IMR-90 (cell line): ENCODE measurements around the gene LYVE1. TPM values are rescaled to one million over a fixed set of nuclear protein-coding genes. Genes with fewer than 3 reads are reported as not detected.

Experiments
- ATAC-seq: fragments of 200-7000 bp; cut with Tn5 transposase; 2 replicates; pipeline ENCODE4 v1.9.1; 2020; ENCODE audit warnings: low read depth, mild to moderate bottlenecking, moderate library complexity
- BruUV-seq: library from RNA; stranded (reverse); fragments of 400-500 nt; replicated peaks from 2 replicates; lab custom pipeline; 2021; lab: Mats Ljungman, UMichigan
- CTCF ChIA-PET: fragments of 300-600 bp; formaldehyde crosslinking; extraction: SDS; loops from one replicate; lab custom pipeline; 2021; ENCODE audit warnings: antibody characterized with exemption; lab: Yijun Ruan, JAX
- POLR2A ChIA-PET: fragments of 300-600 bp; sonication (Branson Sonifier 250); formaldehyde crosslinking; loops from one replicate; lab custom pipeline; 2022; ENCODE audit warnings: antibody characterized with exemption; ENCODE audit not compliant: unreplicated experiment; lab: Charles Lee
- DNase-seq: peaks from one replicate; pipeline ENCODE4 v3.0.0; 2013
- H2AFZ ChIP-seq: replicated peaks from 2 replicates; pipeline ENCODE3; 2013; ENCODE audit warnings: low read length, mild to moderate bottlenecking; ENCODE audit not compliant: poor library complexity
- H2AK5ac ChIP-seq: 2 replicates; pipeline ENCODE4 v1.6.1; 2013; ENCODE audit warnings: low read depth, low read length, inconsistent platforms
- H2AK9ac ChIP-seq: replicated peaks from 2 replicates; pipeline ENCODE3; 2013; ENCODE audit warnings: mild to moderate bottlenecking, low read depth, low read length, moderate library complexity; ENCODE audit not compliant: poor library complexity
- H2BK120ac ChIP-seq: 2 replicates; pipeline ENCODE4 v1.6.1; 2013; ENCODE audit warnings: low read depth, low read length, inconsistent platforms
- H2BK15ac ChIP-seq: 3 replicates; pipeline ENCODE4 v1.6.1; 2013; ENCODE audit warnings: low read depth, low read length, inconsistent platforms
- H2BK20ac ChIP-seq: 2 replicates; pipeline ENCODE4 v1.6.1; 2013; ENCODE audit warnings: low read depth, mild to moderate bottlenecking, inconsistent platforms, low read length, moderate library complexity
- H2BK5ac ChIP-seq: 2 replicates; pipeline ENCODE4 v1.6.1; 2013; ENCODE audit warnings: mild to moderate bottlenecking, low read depth, low read length, inconsistent platforms; ENCODE audit not compliant: poor library complexity, severe bottlenecking
- H3K14ac ChIP-seq: replicated peaks from 2 replicates; pipeline ENCODE4 v1.6.1; 2013; ENCODE audit warnings: low read depth, low read length, inconsistent platforms
- H3K18ac ChIP-seq: 2 replicates; pipeline ENCODE4 v1.6.1; 2013; ENCODE audit warnings: low read depth, low read length, control low read depth
- H3K23ac ChIP-seq: 2 replicates; pipeline ENCODE4 v1.6.1; 2013; ENCODE audit warnings: low read depth, low read length, inconsistent platforms
- H3K27ac ChIP-seq: 2 replicates; pipeline ENCODE4 v1.5.1; 2013; ENCODE audit warnings: mild to moderate bottlenecking, control low read depth, low read length; ENCODE audit not compliant: insufficient read depth
- H3K27me3 ChIP-seq: 2 replicates; pipeline ENCODE4 v1.6.1; 2013; ENCODE audit warnings: low read length; ENCODE audit not compliant: control insufficient read depth, insufficient read depth
- H3K36me3 ChIP-seq: 2 replicates; pipeline ENCODE4 v1.6.1; 2013; ENCODE audit warnings: low read length, mixed read lengths; ENCODE audit not compliant: control insufficient read depth, insufficient read depth
- H3K4ac ChIP-seq: 2 replicates; pipeline ENCODE4 v1.6.1; 2013; ENCODE audit warnings: low read depth, low read length, inconsistent platforms
- H3K4me1 ChIP-seq: 2 replicates; pipeline ENCODE4 v1.6.1; 2013; ENCODE audit warnings: low read length, mixed read lengths; ENCODE audit not compliant: control insufficient read depth, insufficient read depth
- H3K4me2 ChIP-seq: 2 replicates; pipeline ENCODE4 v1.6.1; 2013; ENCODE audit warnings: low read depth, mild to moderate bottlenecking, control low read depth, low read length, moderate library complexity
- H3K4me3 ChIP-seq: 2 replicates; pipeline ENCODE4 v1.5.1; 2013; ENCODE audit warnings: low read depth, mild to moderate bottlenecking, control low read depth, low read length, moderate library complexity; ENCODE audit not compliant: insufficient read depth
- H3K56ac ChIP-seq: 2 replicates; pipeline ENCODE4 v1.6.1; 2013; ENCODE audit warnings: low read length, inconsistent platforms; ENCODE audit not compliant: insufficient read depth; ENCODE audit errors: extremely low read depth
- H3K79me1 ChIP-seq, 2 experiments: 2 replicates each; pipeline ENCODE4 v1.6.1; 2013; ENCODE audit warnings: low read length in 2 of 2, inconsistent platforms in 1 of 2, low read depth in 1 of 2
- H3K9ac ChIP-seq: 2 replicates; pipeline ENCODE4 v1.6.1; 2013; ENCODE audit warnings: low read depth, low read length, control low read depth
- H3K9me1 ChIP-seq: 2 replicates; pipeline ENCODE4 v1.6.1; 2013; ENCODE audit warnings: low read length, inconsistent platforms; ENCODE audit not compliant: insufficient read depth
- H3K9me3 ChIP-seq: 2 replicates; pipeline ENCODE4 v1.6.1; 2013; ENCODE audit warnings: low read length; ENCODE audit not compliant: control insufficient read depth, insufficient read depth
- H4K20me1 ChIP-seq: 2 replicates; pipeline ENCODE4 v1.6.1; 2013; ENCODE audit warnings: low read length, inconsistent platforms; ENCODE audit not compliant: insufficient read depth
- H4K5ac ChIP-seq: 2 replicates; pipeline ENCODE4 v1.6.1; 2013; ENCODE audit warnings: mild to moderate bottlenecking, low read depth, low read length, control low read depth
- H4K8ac ChIP-seq, 2 experiments: 2 replicates each; pipeline ENCODE4 v1.6.1; 2013; ENCODE audit warnings: low read depth in 2 of 2, low read length in 2 of 2, control low read depth in 1 of 2, inconsistent platforms in 1 of 2
- H4K91ac ChIP-seq: 2 replicates; pipeline ENCODE4 v1.6.1; 2013; ENCODE audit warnings: low read depth, low read length, inconsistent platforms; ENCODE audit not compliant: insufficient read depth
- BHLHE40 ChIP-seq: fragments of 150-350 bp; IDR thresholded peaks from 2 replicates; pipeline ENCODE4 v1.6.1; 2016; ENCODE audit warnings: mild to moderate bottlenecking, low read depth, low read length
- CHD1 ChIP-seq: IDR thresholded peaks from 2 replicates; pipeline ENCODE4 v1.6.1; 2012; ENCODE audit warnings: low read depth, low read length, improper control_type of control experiment
- ELK1 ChIP-seq: fragments of 150-350 bp; IDR thresholded peaks from 2 replicates; pipeline ENCODE4 v1.6.1; 2016; ENCODE audit warnings: low read depth, mild to moderate bottlenecking, low read length, moderate library complexity, borderline replicate concordance
- FOS ChIP-seq: fragments of 150-350 bp; IDR thresholded peaks from 2 replicates; pipeline ENCODE4 v1.6.1; 2016; ENCODE audit warnings: low read depth, low read length
- MAFK ChIP-seq: IDR thresholded peaks from 2 replicates; pipeline ENCODE4 v1.6.1; 2012; ENCODE audit warnings: low read depth, low read length, improper control_type of control experiment
- MAZ ChIP-seq: IDR thresholded peaks from 2 replicates; pipeline ENCODE4 v1.6.1; 2012; ENCODE audit warnings: low read depth, mild to moderate bottlenecking, low read length, improper control_type of control experiment, moderate library complexity, borderline replicate concordance
- MXI1 ChIP-seq: IDR thresholded peaks from 2 replicates; pipeline ENCODE4 v1.6.1; 2012; ENCODE audit warnings: low read depth, mild to moderate bottlenecking, low read length, moderate library complexity, borderline replicate concordance
- NFE2L2 ChIP-seq: fragments of 150-350 bp; IDR thresholded peaks from 2 replicates; pipeline ENCODE4 v1.6.1; 2016; ENCODE audit warnings: low read depth, mild to moderate bottlenecking, low read length
- POLR2A ChIP-seq: IDR thresholded peaks from 2 replicates; pipeline ENCODE4 v1.6.1; 2012; ENCODE audit warnings: mild to moderate bottlenecking, low read depth, low read length
- RAD21 ChIP-seq: IDR thresholded peaks from 2 replicates; pipeline ENCODE4 v1.6.1; 2012; ENCODE audit warnings: low read length, improper control_type of control experiment
- SMC3 ChIP-seq: fragments of 150-350 bp; IDR thresholded peaks from 2 replicates; pipeline ENCODE4 v1.6.1; 2016; ENCODE audit warnings: low read depth, mild to moderate bottlenecking, antibody characterized with exemption, low read length, moderate library complexity
- USF2 ChIP-seq: fragments of 150-350 bp; IDR thresholded peaks from 2 replicates; pipeline ENCODE4 v1.6.1; 2017; ENCODE audit warnings: mild to moderate bottlenecking, antibody characterized with exemption, low read length, low read depth
- WGBS, 2 experiments: methylation state at CpG; one replicate each; pipeline versions ENCODE4 v1.1.5 to v1.1.7; 2013; ENCODE audit warnings: missing lambda C conversion rate in 2 of 2; ENCODE audit not compliant: insufficient read length in 1 of 2; ENCODE audit errors: extremely low coverage in 2 of 2; 5-methylcytosine and 5-hydroxymethylcytosine counted together
- dilution Hi-C: fragments of 300-500 bp; cut with HindIII; formaldehyde crosslinking; loops from one replicate; pipeline ENCODE4 v1.14.3; 2018; ENCODE audit warnings: low sequenced_read_pairs; ENCODE audit not compliant: unreplicated experiment
- in situ Hi-C: fragments of 300-500 bp; cut with MboI; formaldehyde crosslinking; loops from 3 replicates; pipeline ENCODE4 v1.14.3; 2019; ENCODE audit warnings: low sequenced_read_pairs, inconsistent platforms, mixed read lengths
- intact Hi-C: fragments of 100-400 bp; cut with micrococcal nuclease; formaldehyde crosslinking; loops from 2 replicates; pipeline ENCODE4 v1.10.0; 2022
- polyA plus RNA-seq, 3 experiments: library from polyadenylated mRNA; depleted of rRNA; stranded (reverse); fragments of >200 nt; gene quantifications; 2 replicates each; pipeline ENCODE4 v1.2.3, GENCODE V29; 2012; ENCODE audit warnings: low replicate concordance in 1 of 3
- total RNA-seq: library from RNA; depleted of rRNA; stranded (reverse); fragments of >200 nt; gene quantifications from 2 replicates; pipeline ENCODE4 v1.2.3, GENCODE V29; 2012
- TF ChIP-seq, protein P1 (sequence below): conservative IDR thresholded peaks from 2 replicates; pipeline ENCODE4 v1.5.1; 2012; ENCODE audit warnings: mild to moderate bottlenecking, low read depth, low read length, improper control_type of control experiment

LYVE1 gene
- total and polyA plus RNA-seq, 2 of the 4 experiments (the other 2 are of a cell fraction) = not detected

- Histone ChIP-seq H3K79me1 (peaks cover 22 to 38% of the 10 kb centered on the region in 2 experiments), H3K18ac (peak within 1 kb of the TSS; percentile 32), H3K4me2 (peak within 1 kb of the TSS; percentile 99), H3K9ac (peak within 1 kb of the TSS; percentile 61), H2BK20ac (peak within 1 kb of the TSS; percentile 81), H2BK15ac (peak within 1 kb of the TSS; percentile 92; the same call in 2 of the 3 replicates), H4K91ac (peak within 1 kb of the TSS; percentile 83), H3K4me3 (peak within 1 kb of the TSS; percentile 77), H2BK5ac (peak within 1 kb of the TSS; percentile 67), H3K4ac (peak within 1 kb of the TSS; percentile 83), H3K14ac (peak within 1 kb of the TSS; percentile 93), H4K8ac (peak within 1 kb of the TSS; percentile 81 to 86), H3K27ac (peak within 1 kb of the TSS; percentile 79), H3K9me1 (peaks cover 7% of the 10 kb centered on the region), H3K36me3 (no peaks in the 10 kb centered on the region), H2AK5ac (0 out of 2 replicates have a peak within 1 kb of the TSS, but pooled peaks have one; percentile 89), H3K23ac (peak within 1 kb of the TSS; percentile 95), H3K4me1 (peaks cover 2% of the 10 kb centered on the region), H3K9me3 (no peaks in the 10 kb centered on the region), H2AK9ac (peak within 1 kb of the TSS; percentile 13), H4K5ac (peak within 1 kb of the TSS; percentile 85), H2AFZ (peak within 1 kb of the TSS; percentile 100), H4K20me1 (no peaks in the 10 kb centered on the region; the same call in 1 of the 2 replicates), H3K56ac (peak within 1 kb of the TSS; percentile 67), H3K27me3 (no peaks in the 10 kb centered on the region), H2BK120ac (peak within 1 kb of the TSS; percentile 93)
- in situ Hi-C loops = no loop called here
- intact Hi-C loops = loop anchor here (1.0 to 2.0 kb wide), 2 partner anchors 12 to 66 kb away; no protein-coding TSS in a partner anchor
- 2% methylated on average over 22 of the region's 54 CpGs; no CpG with 5 or more reads in 1 of the 2 experiments for WGBS, 2 experiments
- peak; percentile 87 for DNase-seq
- ChIA-PET POLR2A (interaction anchor here (0.6 kb wide), 1 partner anchor 24 kb away, joined by 5 read pairs; no protein-coding TSS in a partner anchor), CTCF (interaction anchor here (0.5 to 2.2 kb wide), 19 partner anchors 9 to 1478 kb away, joined by 3 to 10 read pairs (median 3); partner anchors contain the start of gene IRAG1)
- ATAC-seq = peak; percentile 99
- no TSS peak for BruUV-seq
- TF ChIP-seq ELK1 (no peak), POLR2A (peak; percentile 92), NFE2L2 (no peak), FOS (no peak), MAFK (no peak), RAD21 (peak; percentile 49), BHLHE40 (no peak), USF2 (no peak; the same call in 1 of the 2 replicates), MAZ (peak; percentile 87; the same call in 1 of the 2 replicates), MXI1 (peak; percentile 88), SMC3 (peak; percentile 15; the same call in 1 of the 2 replicates), CHD1 (no peak; the same call in 1 of the 2 replicates)
- TF ChIP-seq, protein P1, sequence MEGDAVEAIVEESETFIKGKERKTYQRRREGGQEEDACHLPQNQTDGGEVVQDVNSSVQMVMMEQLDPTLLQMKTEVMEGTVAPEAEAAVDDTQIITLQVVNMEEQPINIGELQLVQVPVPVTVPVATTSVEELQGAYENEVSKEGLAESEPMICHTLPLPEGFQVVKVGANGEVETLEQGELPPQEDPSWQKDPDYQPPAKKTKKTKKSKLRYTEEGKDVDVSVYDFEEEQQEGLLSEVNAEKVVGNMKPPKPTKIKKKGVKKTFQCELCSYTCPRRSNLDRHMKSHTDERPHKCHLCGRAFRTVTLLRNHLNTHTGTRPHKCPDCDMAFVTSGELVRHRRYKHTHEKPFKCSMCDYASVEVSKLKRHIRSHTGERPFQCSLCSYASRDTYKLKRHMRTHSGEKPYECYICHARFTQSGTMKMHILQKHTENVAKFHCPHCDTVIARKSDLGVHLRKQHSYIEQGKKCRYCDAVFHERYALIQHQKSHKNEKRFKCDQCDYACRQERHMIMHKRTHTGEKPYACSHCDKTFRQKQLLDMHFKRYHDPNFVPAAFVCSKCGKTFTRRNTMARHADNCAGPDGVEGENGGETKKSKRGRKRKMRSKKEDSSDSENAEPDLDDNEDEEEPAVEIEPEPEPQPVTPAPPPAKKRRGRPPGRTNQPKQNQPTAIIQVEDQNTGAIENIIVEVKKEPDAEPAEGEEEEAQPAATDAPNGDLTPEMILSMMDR = peak; percentile 86
- dilution Hi-C loops = no loop called here
These were observed 27.4 kb downstream of the LYVE1 start, which contains the start of gene RNF141 for GRCh38 chr11:10540915-10541560. RNF141 (minus strand) TSS chr11:10541187; CDS start chr11:10534158, 7,029 bp downstream.
